Esophagus squamous epithelium (tissue), 5 donors: ENCODE data around the gene PGLYRP2. TPM values are rescaled to one million over a fixed set of nuclear protein-coding genes. Genes with fewer than 3 reads are reported as not detected.

Source experiments
- DNase-seq: peaks from one replicate; lab custom pipeline; 2025; lab: John Stamatoyannopoulos, UW
- H3K27ac ChIP-seq, 4 donors: fragments of 200-600 bp; sonication (generic); one replicate each; pipeline ENCODE4 v1.5.1; 2016 to 2019; ENCODE audit warnings: mild to moderate bottlenecking in 1 of 4
- H3K27me3 ChIP-seq, 4 donors: fragments of 200-600 bp; sonication (generic); 1 replicate in 3 of 4; 2 replicates in 1 of 4; pipeline versions ENCODE4 v1.5.1 to v1.6.0; 2017 to 2021; ENCODE audit warnings: antibody characterized with exemption in 1 of 4
- H3K36me3 ChIP-seq, 3 donors: fragments of 200-600 bp; sonication (generic); one replicate each; pipeline ENCODE4 v1.5.1; 2016 to 2019
- H3K4me1 ChIP-seq, 3 donors: fragments of 200-600 bp; sonication (generic); one replicate each; pipeline ENCODE4 v1.5.1; 2017 to 2019
- H3K4me3 ChIP-seq, 4 donors: fragments of 200-600 bp; sonication (generic); 1 replicate in 3 of 4; 2 replicates in 1 of 4; pipeline ENCODE4 v1.5.1; 2016 to 2019; ENCODE audit warnings: mild to moderate bottlenecking in 2 of 4, moderate library complexity in 1 of 4
- H3K9me3 ChIP-seq, 3 donors: fragments of 200-600 bp; sonication (generic); one replicate each; pipeline ENCODE4 v1.5.1; 2016 to 2019
- CTCF ChIP-seq, 6 experiments: fragments of 450-650 bp in 4 of 6; fragments of 200-600 bp in 2 of 6; sonication (generic) in 2 of 6; IDR thresholded peaks; one replicate each; pipeline ENCODE4 v1.5.1; 2016 to 2019; ENCODE audit warnings: antibody characterized with exemption in 6 of 6, mild to moderate bottlenecking in 4 of 6, moderate library complexity in 4 of 6
- POLR2A ChIP-seq, 4 donors: fragments of 450-650 bp; IDR thresholded peaks; one replicate each; pipeline ENCODE4 v1.6.1; 2017; ENCODE audit warnings: antibody characterized with exemption in 4 of 4, mild to moderate bottlenecking in 4 of 4, moderate library complexity in 3 of 4
- WGBS, 2 donors: methylation state at CpG; one replicate each; pipeline ENCODE4 v1.1.5; 2018; 5-methylcytosine and 5-hydroxymethylcytosine counted together
- intact Hi-C: fragments of 100-400 bp; cut with DNase I; formaldehyde crosslinking; loops from one replicate; pipeline ENCODE4 v1.15.0; 2022
- total RNA-seq, 4 donors: library from RNA; depleted of rRNA; stranded (reverse); fragments of >200 nt; gene quantifications; one replicate each; pipeline ENCODE4 v1.1.0, GENCODE V29; 2016
- donor health status: DM: yes; HTN: yes; CAD: no.

The PGLYRP2 gene
- total RNA-seq, 4 donors from 2014 or later = not detected

GRCh38 chr19:15501596-15501995 lies 22.3 kb upstream of the PGLYRP2 start:
- intact Hi-C loops = no loop called here
- no peak overlapping the region for H3K4me3 ChIP-seq
- no peaks in the 10 kb centered on the region for H3K4me1 ChIP-seq
- no peaks in the 10 kb centered on the region for H3K36me3 ChIP-seq
- TF ChIP-seq POLR2A (IDR thresholded peaks at IDR 0.05) (no peak), CTCF (IDR thresholded peaks at IDR 0.05) (no peak)
- H3K27ac ChIP-seq = no peak overlapping the region
- H3K9me3 ChIP-seq = no peaks in the 10 kb centered on the region
- H3K27me3 ChIP-seq = peaks cover 0 to 46% (median 0%) of the 10 kb centered on the region in 4 donors
- DNase-seq = no peak
- WGBS, 2 donors = 43 to 47% methylated on average over 1 of the region's 1 CpG

- WGBS, 2 donors = 61 to 64% methylated on average over 6 of the region's 6 CpGs
- Histone ChIP-seq H3K4me1 (no peaks in the 10 kb centered on the region), H3K9me3 (no peaks in the 10 kb centered on the region), H3K27me3 (peaks cover 0 to 29% (median 0%) of the 10 kb centered on the region in 4 donors), H3K27ac (no peak overlapping the region), H3K36me3 (no peaks in the 10 kb centered on the region), H3K4me3 (no peak overlapping the region)
- intact Hi-C loops = no loop called here
- no peak for DNase-seq
- TF ChIP-seq CTCF (IDR thresholded peaks at IDR 0.05) (no peak), POLR2A (IDR thresholded peaks at IDR 0.05) (no peak)
These were observed 19.6 kb upstream of the PGLYRP2 start for GRCh38 chr19:15498910-15499309.

- H3K9me3 ChIP-seq = no peaks in the 10 kb centered on the region
- DNase-seq = no peak
- H3K4me3 ChIP-seq = no peak overlapping the region
- H3K4me1 ChIP-seq = no peaks in the 10 kb centered on the region
- intact Hi-C loops = no loop called here
- H3K27ac ChIP-seq = no peak overlapping the region
- H3K27me3 ChIP-seq = peaks cover 0 to 29% (median 0%) of the 10 kb centered on the region in 4 donors
- WGBS, 2 donors = 75 to 77% methylated on average over 10 of the region's 10 CpGs
- H3K36me3 ChIP-seq = no peaks in the 10 kb centered on the region
- TF ChIP-seq POLR2A (IDR thresholded peaks at IDR 0.05) (no peak), CTCF (IDR thresholded peaks at IDR 0.05) (no peak)
These were observed 19.0 kb upstream of the PGLYRP2 start for GRCh38 chr19:15498156-15498858.

- no peaks in the 10 kb centered on the region for H3K36me3 ChIP-seq
- no peak overlapping the region for H3K4me3 ChIP-seq
- no peak overlapping the region for H3K27ac ChIP-seq
- WGBS, 2 donors = 86 to 87% methylated on average over 1 of the region's 1 CpG
- TF ChIP-seq CTCF (IDR thresholded peaks at IDR 0.05) = no peak
- TF ChIP-seq POLR2A (IDR thresholded peaks at IDR 0.05) = no peak
- H3K27me3 ChIP-seq = peaks cover 0 to 9% (median 0%) of the 10 kb centered on the region in 4 donors
- intact Hi-C loops = no loop called here
- no peaks in the 10 kb centered on the region for H3K4me1 ChIP-seq
- no peaks in the 10 kb centered on the region for H3K9me3 ChIP-seq
- no peak for DNase-seq
These were observed 15.8 kb upstream of the PGLYRP2 start for GRCh38 chr19:15495151-15495550.

- Histone ChIP-seq H3K4me3 (no peak overlapping the region), H3K27ac (no peak overlapping the region), H3K27me3 (no peaks in the 10 kb centered on the region), H3K4me1 (no peaks in the 10 kb centered on the region), H3K9me3 (no peaks in the 10 kb centered on the region), H3K36me3 (no peaks in the 10 kb centered on the region)
- WGBS, 2 donors = 60 to 70% methylated on average over 9 to 13 of the region's 13 CpGs
- intact Hi-C loops = no loop called here
- no peak for TF ChIP-seq CTCF (IDR thresholded peaks at IDR 0.05)
- TF ChIP-seq POLR2A (IDR thresholded peaks at IDR 0.05) = no peak
- no peak for DNase-seq
These were observed 9.4 kb upstream of the PGLYRP2 start for GRCh38 chr19:15488489-15489226.
